Naive thymus-derived CD4-positive, alpha-beta T cell (primary cell): Measurements from ENCODE around the gene COL6A2. TPM values are rescaled to one million over a fixed set of nuclear protein-coding genes. Genes with fewer than 3 reads are reported as not detected.

Experiments used
- ATAC-seq: fragments of 150-1000 bp; cut with Tn5 transposase; 2 replicates; pipeline ENCODE4 v1.10.0; 2021; ENCODE audit warnings: mild to moderate bottlenecking, moderate library complexity
- CTCF ChIA-PET: fragments of 350-600 bp; sonication (Branson Sonifier 250); formaldehyde crosslinking; loops from one replicate; lab custom pipeline; 2021; ENCODE audit warnings: antibody characterized with exemption; lab: Charles Lee
- POLR2A ChIA-PET: fragments of 350-600 bp; sonication (Branson Sonifier 250); formaldehyde crosslinking; loops from one replicate; lab custom pipeline; 2021; ENCODE audit warnings: antibody characterized with exemption, inconsistent platforms; lab: Charles Lee
- DNase-seq, 9 donors: peaks; one replicate each; pipeline versions ENCODE4 v3.0.0 to v3.0.0-alpha.2; 2020 to 2022; ENCODE audit warnings: mixed read lengths in 1 of 9
- H3K27ac ChIP-seq: one replicate; pipeline ENCODE4 v1.7.0; 2013; ENCODE audit warnings: mild to moderate bottlenecking, low read depth, low read length, moderate library complexity
- H3K27me3 ChIP-seq, 2 donors: one replicate each; pipeline ENCODE4 v1.7.0; 2013; ENCODE audit warnings: low read length in 2 of 2, mild to moderate bottlenecking in 2 of 2, moderate library complexity in 2 of 2; ENCODE audit not compliant: control insufficient read depth in 2 of 2, insufficient read depth in 2 of 2
- H3K36me3 ChIP-seq, 3 experiments: 1 replicate in 2 of 3; 2 replicates in 1 of 3; pipeline ENCODE4 v1.7.0; 2013; ENCODE audit warnings: low read length in 3 of 3, mild to moderate bottlenecking in 3 of 3, moderate library complexity in 1 of 3; ENCODE audit not compliant: insufficient read depth in 3 of 3, control insufficient read depth in 2 of 3
- H3K4me1 ChIP-seq, 2 donors: one replicate each; pipeline ENCODE4 v1.7.0; 2013; ENCODE audit warnings: low read length in 2 of 2, mild to moderate bottlenecking in 2 of 2, moderate library complexity in 1 of 2; ENCODE audit not compliant: control insufficient read depth in 2 of 2, insufficient read depth in 2 of 2
- H3K4me3 ChIP-seq: 2 replicates; pipeline ENCODE4 v1.7.0; 2013; ENCODE audit warnings: mild to moderate bottlenecking, low read length
- H3K9me3 ChIP-seq, 3 experiments: 1 replicate in 2 of 3; 2 replicates in 1 of 3; pipeline ENCODE4 v1.7.0; 2013; ENCODE audit warnings: low read length in 3 of 3; ENCODE audit not compliant: control insufficient read depth in 2 of 3
- H3K27ac Mint-ChIP-seq, 9 donors: one replicate each; pipeline ENCODE4 v1.8.0; 2020 to 2022; ENCODE audit warnings: mixed read lengths in 9 of 9, mild to moderate bottlenecking in 8 of 9, moderate library complexity in 5 of 9, inconsistent platforms in 2 of 9
- H3K27me3 Mint-ChIP-seq, 5 donors: one replicate each; pipeline ENCODE4 v1.8.0; 2021 to 2022; ENCODE audit warnings: mixed read lengths in 5 of 5, mild to moderate bottlenecking in 1 of 5
- H3K36me3 Mint-ChIP-seq, 5 donors: one replicate each; pipeline ENCODE4 v1.8.0; 2020 to 2022; ENCODE audit warnings: mixed read lengths in 5 of 5, mild to moderate bottlenecking in 3 of 5, inconsistent platforms in 1 of 5
- H3K4me1 Mint-ChIP-seq, 7 donors: one replicate each; pipeline ENCODE4 v1.8.0; 2020 to 2022; ENCODE audit warnings: mixed read lengths in 7 of 7, mild to moderate bottlenecking in 3 of 7, inconsistent platforms in 1 of 7
- H3K4me3 Mint-ChIP-seq, 10 donors: one replicate each; pipeline ENCODE4 v1.8.0; 2020 to 2022; ENCODE audit warnings: mild to moderate bottlenecking in 10 of 10, mixed read lengths in 10 of 10, moderate library complexity in 6 of 10, inconsistent platforms in 2 of 10
- H3K9me3 Mint-ChIP-seq, 11 donors: one replicate each; pipeline ENCODE4 v1.8.0; 2020 to 2022; ENCODE audit warnings: mixed read lengths in 11 of 11, mild to moderate bottlenecking in 4 of 11, inconsistent platforms in 1 of 11, moderate library complexity in 1 of 11
- intact Hi-C, 2 donors: fragments of 100-400 bp; cut with micrococcal nuclease; formaldehyde crosslinking; loops; one replicate each; pipeline ENCODE4 v1.15.1; 2023
- polyA plus RNA-seq, 2 donors: library from polyadenylated mRNA; unstranded; fragments of 300-500 nt; fragmentation: Illumina TruSeq; gene quantifications; one replicate each; pipeline ENCODE4 v1.2.3, GENCODE V29; 2021
- total RNA-seq, 6 experiments: library from RNA in 5 of 6; stranded (reverse) in 5 of 6; gene quantifications; 1 replicate in 5 of 6; 2 replicates in 1 of 6; pipeline ENCODE4 v1.2.3 and lab custom pipeline; 2021 to 2026

The COL6A2 gene
- total and polyA plus RNA-seq, 7 experiments from 2014 or later, result 1.7 to 47.7 (median 33.3) TPM

- Histone ChIP-seq H3K36me3 (no peaks in the 10 kb centered on the region), H3K9me3 (no peaks in the 10 kb centered on the region), H3K4me3 (no peak overlapping the region), H3K27me3 (no peaks in the 10 kb centered on the region), H3K27ac (no peak overlapping the region), H3K4me1 (no peaks in the 10 kb centered on the region)
- Mint-ChIP-seq H3K4me3 (peak overlapping the region in 2 of 10 donors; percentile 7 to 13), H3K9me3 (no peaks in the 10 kb centered on the region), H3K36me3 (peaks cover 0 to 3% (median 0%) of the 10 kb centered on the region in 5 donors), H3K4me1 (peaks cover 0 to 6% (median 0%) of the 10 kb centered on the region in 7 donors), H3K27ac (peak overlapping the region in 3 of 9 donors; percentile 65 to 71 (median 69)), H3K27me3 (peaks cover 0 to 11% (median 0%) of the 10 kb centered on the region in 5 donors)
- DNase-seq, result no peak
- ChIA-PET CTCF (no interaction called here), POLR2A (no interaction called here)
- no peak for ATAC-seq
- intact Hi-C loops, result no loop called here
Observed at GRCh38 chr21:46159390-46159789, 61.5 kb downstream of the COL6A2 start.

GRCh38 chr21:46159841-46160656 lies 62.1 kb downstream of the COL6A2 start:
- H3K4me3 ChIP-seq, result no peak overlapping the region
- H3K9me3 ChIP-seq, result no peaks in the 10 kb centered on the region
- intact Hi-C loops, result no loop called here
- Mint-ChIP-seq H3K4me3 (peak overlapping the region in 3 of 10 donors; percentile 32 to 44 (median 38)), H3K27me3 (peaks cover 0 to 11% (median 0%) of the 10 kb centered on the region in 5 donors), H3K9me3 (no peaks in the 10 kb centered on the region), H3K4me1 (peaks cover 0 to 6% (median 0%) of the 10 kb centered on the region in 7 donors), H3K36me3 (peaks cover 0 to 3% (median 0%) of the 10 kb centered on the region in 5 donors), H3K27ac (peak overlapping the region in 1 of 9 donors; percentile 54)
- no peak for ATAC-seq
- H3K27me3 ChIP-seq, result no peaks in the 10 kb centered on the region
- no peak overlapping the region for H3K27ac ChIP-seq
- H3K4me1 ChIP-seq, result no peaks in the 10 kb centered on the region
- peak in 1 of 9 donors; percentile 4 for DNase-seq
- no peaks in the 10 kb centered on the region for H3K36me3 ChIP-seq
- ChIA-PET POLR2A (no interaction called here), CTCF (no interaction called here)

- Mint-ChIP-seq H3K9me3 (no peaks in the 10 kb centered on the region), H3K4me3 (peak overlapping the region in 1 of 10 donors; percentile 77), H3K4me1 (peaks cover 0 to 6% (median 0%) of the 10 kb centered on the region in 7 donors), H3K27me3 (peaks cover 0 to 11% (median 0%) of the 10 kb centered on the region in 5 donors), H3K27ac (peak overlapping the region in 1 of 9 donors; percentile 38), H3K36me3 (peaks cover 0 to 3% (median 0%) of the 10 kb centered on the region in 5 donors)
- DNase-seq, result no peak
- H3K4me3 ChIP-seq, result no peak overlapping the region
- no peak for ATAC-seq
- intact Hi-C loops, result no loop called here
- no peaks in the 10 kb centered on the region for H3K9me3 ChIP-seq
- POLR2A ChIA-PET, result no interaction called here
- CTCF ChIA-PET, result no interaction called here
- H3K4me1 ChIP-seq, result no peaks in the 10 kb centered on the region
- no peak overlapping the region for H3K27ac ChIP-seq
- H3K36me3 ChIP-seq, result no peaks in the 10 kb centered on the region
- H3K27me3 ChIP-seq, result no peaks in the 10 kb centered on the region
Observed at GRCh38 chr21:46160657-46160906, 62.7 kb downstream of the COL6A2 start.

GRCh38 chr21:46160907-46161632 lies 63.2 kb downstream of the COL6A2 start:
- H3K27me3 ChIP-seq, result no peaks in the 10 kb centered on the region
- H3K4me1 ChIP-seq, result no peaks in the 10 kb centered on the region
- Mint-ChIP-seq H3K4me3 (peak overlapping the region in 5 of 10 donors; percentile 14 to 77 (median 33)), H3K36me3 (peaks cover 0 to 3% (median 0%) of the 10 kb centered on the region in 5 donors), H3K27ac (peak overlapping the region in 1 of 9 donors; percentile 38), H3K27me3 (peaks cover 0 to 11% (median 0%) of the 10 kb centered on the region in 5 donors), H3K9me3 (no peaks in the 10 kb centered on the region), H3K4me1 (peaks cover 0 to 6% (median 0%) of the 10 kb centered on the region in 7 donors)
- ATAC-seq (peak; percentile 29), DNase-seq (peak in 4 of 9 donors; percentile 9 to 43 (median 28))
- POLR2A ChIA-PET, result interaction anchor here (1.0 kb wide), 1 partner anchor 10 kb away, joined by 3 read pairs; no protein-coding TSS in a partner anchor
- intact Hi-C loops, result no loop called here
- H3K36me3 ChIP-seq, result no peaks in the 10 kb centered on the region
- H3K9me3 ChIP-seq, result no peaks in the 10 kb centered on the region
- CTCF ChIA-PET, result no interaction called here
- H3K27ac ChIP-seq, result no peak overlapping the region
- H3K4me3 ChIP-seq, result no peak overlapping the region

GRCh38 chr21:46161633-46162592 lies 64.0 kb downstream of the COL6A2 start:
- no peaks in the 10 kb centered on the region for H3K9me3 Mint-ChIP-seq
- no peak for ATAC-seq
- Histone ChIP-seq H3K4me3 (no peak overlapping the region), H3K27me3 (no peaks in the 10 kb centered on the region), H3K9me3 (no peaks in the 10 kb centered on the region), H3K4me1 (no peaks in the 10 kb centered on the region), H3K36me3 (no peaks in the 10 kb centered on the region), H3K27ac (no peak overlapping the region)
- H3K27me3 Mint-ChIP-seq, result peaks cover 0 to 11% (median 0%) of the 10 kb centered on the region in 5 donors
- intact Hi-C loops, result no loop called here
- H3K4me3 Mint-ChIP-seq, result peak overlapping the region in 2 of 10 donors; percentile 54 to 77
- peaks cover 0 to 6% (median 0%) of the 10 kb centered on the region in 7 donors for H3K4me1 Mint-ChIP-seq
- POLR2A ChIA-PET, result interaction anchor here (1.0 kb wide), 1 partner anchor 9 kb away, joined by 3 read pairs; no protein-coding TSS in a partner anchor
- CTCF ChIA-PET, result no interaction called here
- H3K27ac Mint-ChIP-seq, result no peak overlapping the region
- DNase-seq, result peak in 1 of 9 donors; percentile 16
- H3K36me3 Mint-ChIP-seq, result peaks cover 0 to 6% (median 3%) of the 10 kb centered on the region in 5 donors

- intact Hi-C loops, result no loop called here
- H3K27me3 Mint-ChIP-seq, result peaks cover 0 to 11% (median 0%) of the 10 kb centered on the region in 5 donors
- CTCF ChIA-PET, result no interaction called here
- no peak for ATAC-seq
- peaks cover 0 to 6% (median 0%) of the 10 kb centered on the region in 7 donors for H3K4me1 Mint-ChIP-seq
- POLR2A ChIA-PET, result no interaction called here
- peaks cover 0 to 6% (median 3%) of the 10 kb centered on the region in 5 donors for H3K36me3 Mint-ChIP-seq
- Histone ChIP-seq H3K27me3 (no peaks in the 10 kb centered on the region), H3K4me3 (no peak overlapping the region), H3K36me3 (no peaks in the 10 kb centered on the region), H3K27ac (no peak overlapping the region), H3K4me1 (no peaks in the 10 kb centered on the region), H3K9me3 (no peaks in the 10 kb centered on the region)
- no peaks in the 10 kb centered on the region for H3K9me3 Mint-ChIP-seq
- peak overlapping the region in 2 of 10 donors; percentile 39 to 77 for H3K4me3 Mint-ChIP-seq
- no peak for DNase-seq
- peak overlapping the region in 3 of 9 donors; percentile 15 to 58 (median 16) for H3K27ac Mint-ChIP-seq
Observed at GRCh38 chr21:46163380-46163779, 65.5 kb downstream of the COL6A2 start.
